SK-N-SH (cell line): ENCODE data around the gene MALRD1. TPM values are rescaled to one million over a fixed set of nuclear protein-coding genes. Genes with fewer than 3 reads are reported as not detected.

Source experiments
- CTCF ChIA-PET: fragments of 300-600, 350-600 bp; formaldehyde crosslinking; extraction: SDS; loops from one replicate; lab custom pipeline; 2021; lab: Yijun Ruan, JAX
- POLR2A ChIA-PET: fragments of 350-600 bp; sonication (Branson Sonifier 250); formaldehyde crosslinking; extraction: SDS; loops from one replicate; lab custom pipeline; 2020; ENCODE audit warnings: antibody characterized with exemption, inconsistent platforms; lab: Yijun Ruan, JAX
- DNase-seq: peaks from one replicate; pipeline ENCODE4 v3.0.0; 2012
- H2AFZ ChIP-seq: fragments of 200-600 bp; sonication (generic); 2 replicates; pipeline ENCODE4 v1.8.1; 2016; ENCODE audit warnings: antibody characterized with exemption, mild to moderate bottlenecking, low read depth
- H3F3A ChIP-seq: fragments of 200-600 bp; sonication (generic); replicated peaks from 2 replicates; pipeline ENCODE3; 2016; ENCODE audit warnings: antibody characterized with exemption, mild to moderate bottlenecking; ENCODE audit not compliant: insufficient read depth
- H3K27ac ChIP-seq, 2 experiments: fragments of 200-500 bp in 1 of 2; fragments of 200-600 bp in 1 of 2; sonication (Bioruptor generic) in 1 of 2; sonication (generic), shearing (Covaris generic) in 1 of 2; 2 replicates each; pipeline versions ENCODE4 v1.5.1 to v1.6.1; 2014 to 2016; ENCODE audit warnings: low read depth in 2 of 2, inconsistent platforms in 1 of 2, low read length in 1 of 2, mild to moderate bottlenecking in 1 of 2, mixed read lengths in 1 of 2
- H3K27me3 ChIP-seq: fragments of 200-600 bp; sonication (generic), shearing (Covaris generic); 2 replicates; pipeline ENCODE4 v1.6.1; 2016; ENCODE audit warnings: mixed run types; ENCODE audit not compliant: insufficient read depth
- H3K36me3 ChIP-seq, 2 experiments: fragments of 200-500 bp in 1 of 2; fragments of 200-600 bp in 1 of 2; sonication (Bioruptor generic) in 1 of 2; sonication (generic) in 1 of 2; replicated peaks in 1 of 2; 2 replicates each; pipeline versions ENCODE3 to v1.5.1; 2014 to 2016; ENCODE audit warnings: low read length in 1 of 2, mild to moderate bottlenecking in 1 of 2; ENCODE audit not compliant: insufficient read depth in 2 of 2, control insufficient read depth in 1 of 2
- H3K4me1 ChIP-seq, 2 experiments: fragments of 200-500 bp in 1 of 2; fragments of 200-600 bp in 1 of 2; sonication (Bioruptor generic) in 1 of 2; sonication (generic), shearing (Covaris generic) in 1 of 2; 2 replicates each; pipeline versions ENCODE4 v1.5.1 to v1.6.1; 2014 to 2016; ENCODE audit warnings: low read depth in 1 of 2, low read length in 1 of 2, mixed run types in 1 of 2; ENCODE audit not compliant: insufficient read depth in 2 of 2, control insufficient read depth in 1 of 2
- H3K4me2 ChIP-seq: fragments of 200-600 bp; sonication (generic), shearing (Covaris generic); 2 replicates; pipeline ENCODE4 v1.6.1; 2017; ENCODE audit warnings: mixed run types
- H3K4me3 ChIP-seq, 2 experiments: fragments of 200-500 bp in 1 of 2; fragments of 200-600 bp in 1 of 2; sonication (Bioruptor generic) in 1 of 2; sonication (generic), shearing (Covaris generic) in 1 of 2; 2 replicates each; pipeline versions ENCODE4 v1.5.1 to v1.8.1; 2014 to 2016; ENCODE audit warnings: low read depth in 2 of 2, inconsistent platforms in 1 of 2, low read length in 1 of 2, mild to moderate bottlenecking in 1 of 2, mixed read lengths in 1 of 2, moderate library complexity in 1 of 2
- H3K79me2 ChIP-seq: fragments of 200-600 bp; sonication (generic); 2 replicates; pipeline ENCODE4 v1.8.1; 2017; ENCODE audit warnings: mild to moderate bottlenecking; ENCODE audit not compliant: insufficient read depth
- H3K9ac ChIP-seq: fragments of 200-600 bp; sonication (generic); 2 replicates; pipeline ENCODE4 v1.6.1; 2017; ENCODE audit warnings: mixed run types
- H3K9me2 ChIP-seq: fragments of 200-600 bp; sonication (generic); 2 replicates; pipeline ENCODE4 v1.6.1; 2017; ENCODE audit warnings: mixed run types
- H3K9me3 ChIP-seq: fragments of 200-600 bp; sonication (generic); 2 replicates; pipeline ENCODE4 v1.6.1; 2017; ENCODE audit warnings: mixed run types, mild to moderate bottlenecking, moderate library complexity
- H4K20me1 ChIP-seq: fragments of 200-600 bp; sonication (generic); 2 replicates; pipeline ENCODE4 v1.6.1; 2017; ENCODE audit warnings: mild to moderate bottlenecking, mixed run types; ENCODE audit not compliant: insufficient read depth
- FOXM1 ChIP-seq: IDR thresholded peaks from 2 replicates; pipeline ENCODE4 v1.4.0; 2012; ENCODE audit warnings: low read depth, mild to moderate bottlenecking
- GATA2 ChIP-seq: sonication (generic); formaldehyde crosslinking; IDR thresholded peaks from 2 replicates; pipeline ENCODE4 v1.5.0; 2020; ENCODE audit warnings: mild to moderate bottlenecking, missing genetic modification reagents
- IRF3 ChIP-seq: fragments of 150-350 bp; IDR thresholded peaks from 2 replicates; pipeline ENCODE4 v1.6.1; 2016; ENCODE audit warnings: mild to moderate bottlenecking, low read depth, low read length
- MAX ChIP-seq: IDR thresholded peaks from 2 replicates; pipeline ENCODE4 v1.4.0; 2012; ENCODE audit warnings: low read depth
- NFIC ChIP-seq: IDR thresholded peaks from 2 replicates; pipeline ENCODE4 v1.4.0; 2012; ENCODE audit warnings: borderline replicate concordance
- REST ChIP-seq: IDR thresholded peaks from 2 replicates; pipeline ENCODE4 v1.6.1; 2012; ENCODE audit warnings: mild to moderate bottlenecking, low read depth, low read length, moderate library complexity
- SMC3 ChIP-seq: IDR thresholded peaks from 2 replicates; pipeline ENCODE4 v1.6.1; 2012; ENCODE audit warnings: low read depth, low read length, improper control_type of control experiment
- TCF12 ChIP-seq: IDR thresholded peaks from 2 replicates; pipeline ENCODE4 v1.4.0; 2012
- TEAD4 ChIP-seq: IDR thresholded peaks from 2 replicates; pipeline ENCODE4 v1.4.0; 2012; ENCODE audit warnings: mild to moderate bottlenecking, borderline replicate concordance; ENCODE audit not compliant: insufficient read depth
- WGBS: methylation state at CpG from one replicate; pipeline ENCODE4 v1.1.6; 2017; ENCODE audit warnings: low lambda C conversion rate; 5-methylcytosine and 5-hydroxymethylcytosine counted together
- polyA plus RNA-seq, 3 experiments: library from polyadenylated mRNA; depleted of rRNA; stranded (reverse); fragments of >200 nt; gene quantifications; 2 replicates each; pipeline ENCODE4 v1.2.3, GENCODE V29; 2012

MALRD1 gene
- polyA plus RNA-seq, 1 of the 3 experiments (the other 2 are of a cell fraction): not detected

GRCh38 chr10:19688344-19688743 is 639.7 kb downstream of the MALRD1 start:
- H3K4me2 ChIP-seq: no peak overlapping the region
- 58% methylated on average over 3 of the region's 3 CpGs for WGBS

More at GRCh38 chr10:19688344-19688743, 639.7 kb downstream of the MALRD1 start:
- TF ChIP-seq MAX (no peak), TEAD4 (no peak), SMC3 (no peak), IRF3 (no peak), NFIC (no peak), TCF12 (no peak), REST (no peak), GATA2 (CRISPR knock-in tag) (no peak), FOXM1 (no peak)
- H3K9me3 ChIP-seq: no peaks in the 10 kb centered on the region
- no peaks in the 10 kb centered on the region for H3K9me2 ChIP-seq
- CTCF ChIA-PET: no interaction called here
- POLR2A ChIA-PET: no interaction called here
- H2AFZ ChIP-seq: no peak overlapping the region
- H3K27ac ChIP-seq: no peak overlapping the region
- no peaks in the 10 kb centered on the region for H3K79me2 ChIP-seq
- no peak overlapping the region for H3K9ac ChIP-seq
- no peaks in the 10 kb centered on the region for H3K27me3 ChIP-seq
- H3K4me1 ChIP-seq: no peaks in the 10 kb centered on the region
- no peak overlapping the region for H3K4me3 ChIP-seq
- H4K20me1 ChIP-seq: no peaks in the 10 kb centered on the region
- H3K36me3 ChIP-seq: no peaks in the 10 kb centered on the region
- DNase-seq: no peak
- no peaks in the 10 kb centered on the region for H3F3A ChIP-seq
